H1 (cell line): ENCODE results near the gene PSMG2. TPM values are rescaled to one million over a fixed set of nuclear protein-coding genes. Genes with fewer than 3 reads are reported as not detected.

ENCODE experiments used
- CBX5 ChIP-seq: fragments of 300-800, 300-1000 bp; sonication (generic); IDR thresholded peaks from 2 replicates; pipeline ENCODE4 v1.7.1; 2016; ENCODE audit warnings: antibody characterized with exemption, low read length, low read depth
- CEBPB ChIP-seq: IDR thresholded peaks from 2 replicates; pipeline ENCODE4 v1.6.1; 2012; ENCODE audit warnings: low read depth, low read length
- CHD7 ChIP-seq: fragments of 300-600 bp; sonication (generic); IDR thresholded peaks from 2 replicates; pipeline ENCODE4 v1.7.1; 2012; ENCODE audit warnings: low read length, moderate library complexity, mild to moderate bottlenecking, inconsistent platforms; ENCODE audit not compliant: insufficient replicate concordance
- CTCF ChIP-seq, 3 experiments: IDR thresholded peaks; 1 replicate in 2 of 3; 2 replicates in 1 of 3; pipeline versions ENCODE4 v1.5.1 to v1.6.1; 2011; ENCODE audit warnings: low read length in 3 of 3, mild to moderate bottlenecking in 3 of 3, inconsistent platforms in 2 of 3, low read depth in 1 of 3, moderate library complexity in 1 of 3; ENCODE audit not compliant: insufficient read depth in 1 of 3; ENCODE audit errors: control extremely low read depth in 1 of 3
- HDAC6 ChIP-seq: IDR thresholded peaks from one replicate; pipeline ENCODE4 v1.7.1; 2012; ENCODE audit warnings: low read depth, mild to moderate bottlenecking, inconsistent platforms, low read length, moderate library complexity
- MAFK ChIP-seq: IDR thresholded peaks from 2 replicates; pipeline ENCODE4 v1.6.1; 2012; ENCODE audit warnings: low read depth, mild to moderate bottlenecking, improper control_type of control experiment, low read length
- POU5F1 ChIP-seq: IDR thresholded peaks from 2 replicates; pipeline ENCODE4 v1.6.1; 2011; ENCODE audit warnings: low read depth, mild to moderate bottlenecking, low read length, moderate library complexity
- SIRT6 ChIP-seq: IDR thresholded peaks from one replicate; pipeline ENCODE4 v1.7.1; 2012; ENCODE audit warnings: low read length, inconsistent platforms
- SP2 ChIP-seq: IDR thresholded peaks from 2 replicates; pipeline ENCODE4 v1.6.1; 2012; ENCODE audit warnings: mild to moderate bottlenecking, low read length, inconsistent platforms
- SP4 ChIP-seq: IDR thresholded peaks from 2 replicates; pipeline ENCODE4 v1.6.1; 2012; ENCODE audit warnings: low read length, inconsistent platforms
- TEAD4 ChIP-seq: IDR thresholded peaks from 2 replicates; pipeline ENCODE4 v1.6.1; 2012; ENCODE audit warnings: low read depth, low read length, inconsistent platforms, mixed read lengths
- polyA plus RNA-seq, 7 experiments: library from polyadenylated mRNA; depleted of rRNA in 3 of 7; stranded (reverse) in 5 of 7; unstranded in 2 of 7; fragments of >200 nt in 5 of 7; fragments of 200-250 nt in 2 of 7; gene quantifications; 1 replicate in 5 of 7; 2 replicates in 1 of 7; 4 replicates in 1 of 7; pipeline versions ENCODE4 v1.2.1 to v1.2.3, GENCODE V29; 2011 to 2013; ENCODE audit warnings: missing spikeins in 2 of 7, mixed read lengths in 2 of 7
- total RNA-seq: library from RNA; stranded (reverse); fragmentation: NEBNext Ultra II Directional; extraction: Animal tissue kit (Norgen Biotek cat#: 25700); gene quantifications from 2 replicates; pipeline ENCODE4 v1.2.1, GENCODE V29; 2021

The PSMG2 gene
- total and polyA plus RNA-seq, 2 of the 8 experiments (the other 6 are each of a cell fraction or from before 2014, with no cell fraction given): 52.9 to 79.3 TPM

- TF ChIP-seq CHD7 (no peak), CBX5 (no peak), POU5F1 (no peak), SIRT6 (no peak), TEAD4 (no peak), CEBPB (no peak), CTCF (IDR thresholded peaks at IDR 0.05; ENCODE audit: control extremely low read depth in 1 of 3, insufficient read depth in 1 of 3, low read depth in 1 of 3, low read length in 3 of 3) (no peak), HDAC6 (no peak), SP2 (no peak), SP4 (no peak), MAFK (no peak)
Measured at GRCh38 chr18:12694032-12694431, 8.8 kb upstream of the PSMG2 start (continued).
